A673 (cell line): ENCODE measurements around the gene PRR5L. TPM values are rescaled to one million over a fixed set of nuclear protein-coding genes. Genes with fewer than 3 reads are reported as not detected.

ENCODE experiments used
- BruUV-seq: library from RNA; stranded (reverse); fragments of 400-500 nt; replicated peaks from 2 replicates; lab custom pipeline; 2021; lab: Mats Ljungman, UMichigan
- CTCF ChIA-PET: fragments of 300-600 bp; sonication (Branson Sonifier 250); formaldehyde crosslinking; loops from one replicate; lab custom pipeline; 2022; ENCODE audit warnings: antibody characterized with exemption; lab: Charles Lee
- POLR2A ChIA-PET: fragments of 300-600 bp; sonication (Branson Sonifier 250); formaldehyde crosslinking; loops from one replicate; lab custom pipeline; 2022; ENCODE audit warnings: antibody characterized with exemption; ENCODE audit not compliant: low non-redundant PET; lab: Charles Lee
- DNase-seq: peaks from one replicate; pipeline ENCODE4 v3.0.0-alpha.2; 2015; ENCODE audit warnings: low spot score
- H3K27ac ChIP-seq: fragments of 200-600 bp; sonication (generic); 2 replicates; pipeline ENCODE4 v1.5.1; 2016; ENCODE audit warnings: mixed run types, low read depth, mild to moderate bottlenecking, mixed read lengths, antibody characterized with exemption, low read length; ENCODE audit not compliant: poor library complexity, severe bottlenecking
- H3K27me3 ChIP-seq: fragments of 200-600 bp; sonication (generic); replicated peaks from 2 replicates; pipeline ENCODE4 v1.6.1; 2017; ENCODE audit warnings: mixed run types, low read depth, mild to moderate bottlenecking, mixed read lengths, antibody characterized with exemption, low read length; ENCODE audit not compliant: insufficient read depth, poor library complexity
- H3K36me3 ChIP-seq: fragments of 200-600 bp; sonication (generic); 2 replicates; pipeline ENCODE4 v1.6.1; 2016; ENCODE audit warnings: mixed run types, mild to moderate bottlenecking, mixed read lengths, antibody characterized with exemption, low read length; ENCODE audit not compliant: insufficient read depth, poor library complexity, severe bottlenecking
- H3K4me1 ChIP-seq: fragments of 200-600 bp; sonication (generic); 2 replicates; pipeline ENCODE4 v1.6.1; 2017; ENCODE audit warnings: mixed run types, mild to moderate bottlenecking, mixed read lengths, antibody characterized with exemption, low read length; ENCODE audit not compliant: insufficient read depth, poor library complexity, severe bottlenecking
- H3K4me3 ChIP-seq: fragments of 200-600 bp; sonication (generic); 2 replicates; pipeline ENCODE4 v1.5.1; 2016; ENCODE audit warnings: low read depth, mixed run types, mild to moderate bottlenecking, mixed read lengths, low read length; ENCODE audit not compliant: poor library complexity, severe bottlenecking
- H3K9me3 ChIP-seq: fragments of 200-600 bp; sonication (generic); 2 replicates; pipeline ENCODE4 v1.6.1; 2016; ENCODE audit warnings: mixed run types, low read depth, mild to moderate bottlenecking, mixed read lengths, antibody characterized with exemption, low read length; ENCODE audit not compliant: poor library complexity, severe bottlenecking
- CTCF ChIP-seq: fragments of 300-800, 200-600 bp; sonication (generic); conservative IDR thresholded peaks from 2 replicates; pipeline ENCODE4 v1.5.1; 2017; ENCODE audit warnings: low read depth, mild to moderate bottlenecking, antibody characterized with exemption, low read length, moderate library complexity, mixed read lengths
- EZH2 ChIP-seq: fragments of 200-600 bp; sonication (generic); IDR thresholded peaks from 2 replicates; pipeline ENCODE4 v1.6.1; 2017; ENCODE audit warnings: borderline replicate concordance, low read depth, mild to moderate bottlenecking, mixed read lengths, antibody characterized with exemption, low read length; ENCODE audit not compliant: poor library complexity, severe bottlenecking
- intact Hi-C: fragments of 100-400 bp; cut with micrococcal nuclease; formaldehyde crosslinking; loops from one replicate; pipeline ENCODE4 v1.10.0; 2022; ENCODE audit not compliant: unreplicated experiment
- total RNA-seq: library from RNA; stranded (reverse); gene quantifications from 2 replicates; pipeline ENCODE4 v1.2.3, GENCODE V29; 2021

PRR5L gene
- total RNA-seq, 1 experiment from 2014 or later = 102 TPM

- Histone ChIP-seq H3K27me3 (no peaks in the 10 kb centered on the region), H3K9me3 (no peaks in the 10 kb centered on the region), H3K4me3 (no peak overlapping the region), H3K27ac (no peak overlapping the region), H3K36me3 (no peaks in the 10 kb centered on the region), H3K4me1 (peaks cover 11% of the 10 kb centered on the region)
- TF ChIP-seq CTCF = no peak
- TF ChIP-seq EZH2 = no peak
- ChIA-PET POLR2A (interaction anchor here (0.6 kb wide), 1 partner anchor 122 kb away, joined by 3 read pairs; no protein-coding TSS in a partner anchor), CTCF (interaction anchor here (1.7 kb wide), 1 partner anchor 175 kb away, joined by 5 read pairs; no protein-coding TSS in a partner anchor)
- no TSS peak for BruUV-seq
- DNase-seq = no peak
- intact Hi-C loops = no loop called here
Observed at GRCh38 chr11:36467012-36467411, 170.9 kb downstream of the PRR5L start.

- TF ChIP-seq CTCF = no peak
- no peak for TF ChIP-seq EZH2
- intact Hi-C loops = no loop called here
- BruUV-seq = no TSS peak
- POLR2A ChIA-PET = interaction anchor here (0.6 kb wide), 1 partner anchor 123 kb away, joined by 3 read pairs; no protein-coding TSS in a partner anchor
- Histone ChIP-seq H3K4me3 (no peak overlapping the region), H3K4me1 (peaks cover 11% of the 10 kb centered on the region), H3K9me3 (no peaks in the 10 kb centered on the region), H3K27me3 (no peaks in the 10 kb centered on the region), H3K36me3 (no peaks in the 10 kb centered on the region), H3K27ac (no peak overlapping the region)
- DNase-seq = no peak
- CTCF ChIA-PET = interaction anchor here (0.7 to 1.7 kb wide), 2 partner anchors 11 to 175 kb away, joined by 3 to 5 read pairs; no protein-coding TSS in a partner anchor
Observed at GRCh38 chr11:36467916-36468315, 171.8 kb downstream of the PRR5L start.

GRCh38 chr11:36469063-36469462 is 173.0 kb downstream of the PRR5L start:
- ChIA-PET CTCF (interaction anchor here (1.0 kb wide), 1 partner anchor 192 kb away, joined by 3 read pairs; no protein-coding TSS in a partner anchor), POLR2A (no interaction called here)
- Histone ChIP-seq H3K4me1 (peaks cover 11% of the 10 kb centered on the region), H3K4me3 (no peak overlapping the region), H3K9me3 (no peaks in the 10 kb centered on the region), H3K36me3 (no peaks in the 10 kb centered on the region), H3K27me3 (no peaks in the 10 kb centered on the region), H3K27ac (no peak overlapping the region)
- TF ChIP-seq CTCF (peak; percentile 64), EZH2 (no peak)
- intact Hi-C loops = no loop called here
- peak; percentile 61 for DNase-seq
- no TSS peak for BruUV-seq
